ENCODE results near the gene ARHGEF12. TPM values are rescaled to one million over a fixed set of nuclear protein-coding genes. Genes with fewer than 3 reads are reported as not detected.

Gene ARHGEF12
- polyA plus RNA-seq, 1 experiment = 16.9 TPM

GRCh38 chr11:120316880-120317688, 19.1 kb upstream of the ARHGEF12 start:
- Histone ChIP-seq H3K27me3 (ENCODE audit: control insufficient read depth, insufficient read depth, low read length) (peaks cover 10% of the 10 kb centered on the region), H3K36me3 (ENCODE audit: control insufficient read depth, insufficient read depth, low read length) (no peaks in the 10 kb centered on the region), H3K4me3 (ENCODE audit: low read depth, low read length) (no peak overlapping the region)
- DNase-seq (ENCODE audit: low read depth) = no peak
- ChIA-PET POLR2A (interaction anchor here (0.6 kb wide), 1 partner anchor 18 kb away, joined by 3 read pairs; no protein-coding TSS in a partner anchor), CTCF (interaction anchor here (0.9 to 2.2 kb wide), 4 partner anchors 10 to 81 kb away, joined by 3 to 10 read pairs (median 4); no protein-coding TSS in a partner anchor)
- TF ChIP-seq CTCF (IDR thresholded peaks at IDR 0.05; ENCODE audit: insufficient read depth, low read depth, low read length) = no peak

GRCh38 chr11:120317689-120318480, 18.3 kb upstream of the ARHGEF12 start:
- POLR2A ChIA-PET = interaction anchor here (0.6 kb wide), 1 partner anchor 17 kb away, joined by 3 read pairs; no protein-coding TSS in a partner anchor

DNA sequence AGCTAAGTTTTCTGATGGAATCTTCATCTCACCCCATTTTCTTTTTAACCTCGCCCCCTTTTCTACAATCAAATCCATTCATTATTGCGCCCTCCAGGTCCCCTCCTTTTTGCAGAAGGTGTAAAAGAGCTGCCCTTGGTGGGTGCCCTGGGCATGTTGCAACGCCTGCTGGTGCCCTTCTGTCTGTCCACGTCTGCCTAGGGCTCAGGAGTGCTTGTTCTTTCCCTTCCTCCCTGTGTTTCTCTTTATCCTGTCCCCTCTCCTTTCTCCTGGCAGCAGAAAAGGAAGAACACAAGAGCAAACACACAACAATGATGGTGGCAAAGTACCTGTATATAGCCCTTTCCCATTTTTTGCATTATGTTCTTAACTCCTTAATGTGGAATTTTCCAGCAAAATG, 17.3 kb upstream of the ARHGEF12 start:
- no peaks in the 10 kb centered on the region for H3K36me3 ChIP-seq (ENCODE audit: control insufficient read depth, insufficient read depth, low read length)
- TF ChIP-seq CTCF (IDR thresholded peaks at IDR 0.05; ENCODE audit: insufficient read depth, low read depth, low read length) = no peak
- ChIA-PET POLR2A (no interaction called here), CTCF (interaction anchor here (1.2 to 2.2 kb wide), 3 partner anchors 9 to 16 kb away, joined by 3 to 10 read pairs (median 5); no protein-coding TSS in a partner anchor)
- H3K4me3 ChIP-seq (ENCODE audit: low read depth, low read length) = no peak overlapping the region
- H3K27me3 ChIP-seq (ENCODE audit: control insufficient read depth, insufficient read depth, low read length) = peaks cover 10% of the 10 kb centered on the region
- no peak for DNase-seq (ENCODE audit: low read depth)

More at GRCh38 chr11:120317689-120318480, 18.3 kb upstream of the ARHGEF12 start:
- Histone ChIP-seq H3K36me3 (ENCODE audit: control insufficient read depth, insufficient read depth, low read length) (no peaks in the 10 kb centered on the region), H3K27me3 (ENCODE audit: control insufficient read depth, insufficient read depth, low read length) (peaks cover 10% of the 10 kb centered on the region), H3K4me3 (ENCODE audit: low read depth, low read length) (no peak overlapping the region)
- no peak for TF ChIP-seq CTCF (IDR thresholded peaks at IDR 0.05; ENCODE audit: insufficient read depth, low read depth, low read length)
- CTCF ChIA-PET = interaction anchor here (0.6 to 2.2 kb wide), 6 partner anchors 8 to 82 kb away, joined by 3 to 10 read pairs (median 4); no protein-coding TSS in a partner anchor
- DNase-seq (ENCODE audit: low read depth) = no peak

GRCh38 chr11:120324932-120325810, 11.0 kb upstream of the ARHGEF12 start, which contains the start of gene TLCD5:
TSS of gene TLCD5 (plus strand) at chr11:120325299. CDS start at chr11:120327442, 2,143 bp downstream.
- peak within 1 kb of the TSS; percentile 62 for H3K4me3 ChIP-seq (ENCODE audit: low read depth, low read length)
- CTCF ChIA-PET = interaction anchor here (1.6 to 2.4 kb wide), 2 partner anchors 18 to 23 kb away, joined by 4 to 15 read pairs; no protein-coding TSS in a partner anchor
- POLR2A ChIA-PET = no interaction called here
- TF ChIP-seq CTCF (IDR thresholded peaks at IDR 0.05; ENCODE audit: insufficient read depth, low read depth, low read length) = peak; percentile 33; the same call in 1 of the 2 replicates
- H3K36me3 ChIP-seq (ENCODE audit: control insufficient read depth, insufficient read depth, low read length) = peaks cover 3% of the 10 kb centered on the region
- H3K27me3 ChIP-seq (ENCODE audit: control insufficient read depth, insufficient read depth, low read length) = no peaks in the 10 kb centered on the region
- DNase-seq (ENCODE audit: low read depth) = no peak

Measured in BJ (cell line).